CD14-positive monocyte (primary cell): ENCODE measurements around the gene SLC26A3. TPM values are rescaled to one million over a fixed set of nuclear protein-coding genes. Genes with fewer than 3 reads are reported as not detected.

Experiments used
- DNase-seq, 3 donors: peaks; one replicate each; pipeline ENCODE4 v3.0.0-alpha.2; 2011 to 2022
- H2AFZ ChIP-seq: 2 replicates; pipeline ENCODE4 v1.6.0; 2012; ENCODE audit warnings: mild to moderate bottlenecking, low read depth, low read length, inconsistent platforms; ENCODE audit not compliant: insufficient read depth, poor library complexity, severe bottlenecking
- H3K27ac ChIP-seq, 2 donors: 1 replicate in 1 of 2; 2 replicates in 1 of 2; pipeline ENCODE4 v1.5.1; 2012 to 2013; ENCODE audit warnings: low read length in 2 of 2, control low read depth in 1 of 2, inconsistent platforms in 1 of 2, low read depth in 1 of 2, mild to moderate bottlenecking in 1 of 2
- H3K27me3 ChIP-seq, 2 donors: one replicate each; pipeline versions ENCODE4 v1.6.0 to v1.6.1; 2011 to 2013; ENCODE audit warnings: low read length in 2 of 2; ENCODE audit not compliant: control insufficient read depth in 2 of 2, insufficient read depth in 2 of 2
- H3K36me3 ChIP-seq, 2 donors: replicated peaks in 1 of 2; 1 replicate in 1 of 2; 2 replicates in 1 of 2; pipeline versions ENCODE4 v1.5.1 to v1.6.1; 2012 to 2013; ENCODE audit warnings: low read length in 2 of 2, control low read depth in 1 of 2, inconsistent platforms in 1 of 2, mild to moderate bottlenecking in 1 of 2; ENCODE audit not compliant: insufficient read depth in 2 of 2, control insufficient read depth in 1 of 2
- H3K4me1 ChIP-seq, 2 donors: 1 replicate in 1 of 2; 2 replicates in 1 of 2; pipeline versions ENCODE4 v1.5.1 to v1.6.1; 2012 to 2013; ENCODE audit warnings: low read length in 2 of 2, control low read depth in 1 of 2, inconsistent platforms in 1 of 2, mild to moderate bottlenecking in 1 of 2, moderate library complexity in 1 of 2; ENCODE audit not compliant: insufficient read depth in 2 of 2, control insufficient read depth in 1 of 2
- H3K4me2 ChIP-seq: replicated peaks from 2 replicates; pipeline ENCODE3; 2012; ENCODE audit warnings: low read length, moderate library complexity, mild to moderate bottlenecking; ENCODE audit not compliant: poor library complexity, severe bottlenecking; ENCODE audit errors: extremely low read depth
- H3K4me3 ChIP-seq, 3 experiments: fragments of 200-600 bp in 1 of 3; sonication (generic) in 1 of 3; replicated peaks in 1 of 3; 1 replicate in 2 of 3; 2 replicates in 1 of 3; pipeline ENCODE4 v1.5.1; 2011 to 2013; ENCODE audit warnings: low read length in 3 of 3, mild to moderate bottlenecking in 3 of 3, control low read depth in 2 of 3, low read depth in 2 of 3, inconsistent platforms in 1 of 3, moderate library complexity in 1 of 3
- H3K79me2 ChIP-seq: 2 replicates; pipeline ENCODE4 v1.6.0; 2012; ENCODE audit warnings: mild to moderate bottlenecking, control low read depth, inconsistent platforms, low read length, moderate library complexity; ENCODE audit not compliant: insufficient read depth
- H3K9ac ChIP-seq: 2 replicates; pipeline ENCODE4 v1.6.0; 2017; ENCODE audit warnings: low read length, mild to moderate bottlenecking; ENCODE audit not compliant: insufficient read depth, poor library complexity, severe bottlenecking
- H3K9me3 ChIP-seq, 2 donors: replicated peaks in 1 of 2; 1 replicate in 1 of 2; 2 replicates in 1 of 2; pipeline versions ENCODE4 v1.5.1 to v1.6.1; 2012 to 2013; ENCODE audit warnings: low read length in 2 of 2, control low read depth in 1 of 2; ENCODE audit not compliant: control insufficient read depth in 1 of 2, insufficient read depth in 1 of 2
- H4K20me1 ChIP-seq: 2 replicates; pipeline ENCODE4 v1.6.0; 2012; ENCODE audit warnings: mild to moderate bottlenecking, low read length, control low read depth, moderate library complexity; ENCODE audit not compliant: insufficient read depth
- H3K27ac Mint-ChIP-seq, 7 donors: one replicate each; pipeline ENCODE4 v1.8.0; 2020; ENCODE audit warnings: mild to moderate bottlenecking in 7 of 7, mixed read lengths in 7 of 7, moderate library complexity in 6 of 7, inconsistent platforms in 2 of 7
- H3K27me3 Mint-ChIP-seq, 3 donors: one replicate each; pipeline ENCODE4 v1.8.0; 2021 to 2022; ENCODE audit warnings: low read depth in 3 of 3, mild to moderate bottlenecking in 3 of 3, mixed read lengths in 3 of 3, moderate library complexity in 3 of 3, inconsistent platforms in 1 of 3
- H3K36me3 Mint-ChIP-seq, 2 donors: one replicate each; pipeline ENCODE4 v1.8.0; 2020; ENCODE audit warnings: mixed read lengths in 2 of 2, inconsistent platforms in 1 of 2, mild to moderate bottlenecking in 1 of 2
- H3K4me1 Mint-ChIP-seq: one replicate; pipeline ENCODE4 v1.8.0; 2020; ENCODE audit warnings: mild to moderate bottlenecking, mixed read lengths
- H3K4me3 Mint-ChIP-seq, 2 donors: one replicate each; pipeline ENCODE4 v1.8.0; 2020; ENCODE audit warnings: mild to moderate bottlenecking in 2 of 2, mixed read lengths in 2 of 2, moderate library complexity in 1 of 2
- H3K9me3 Mint-ChIP-seq, 7 donors: one replicate each; pipeline ENCODE4 v1.8.0; 2020 to 2022; ENCODE audit warnings: mixed read lengths in 7 of 7, mild to moderate bottlenecking in 6 of 7, moderate library complexity in 6 of 7, inconsistent platforms in 2 of 7
- WGBS: methylation state at CpG from one replicate; pipeline ENCODE4 v1.1.5; 2013; ENCODE audit warnings: missing lambda C conversion rate; ENCODE audit not compliant: insufficient coverage; 5-methylcytosine and 5-hydroxymethylcytosine counted together
- intact Hi-C, 2 donors: fragments of 100-400 bp; cut with micrococcal nuclease; formaldehyde crosslinking; loops; one replicate each; pipeline versions ENCODE4 v1.15.0 to v1.15.1; 2023
- polyA plus RNA-seq, 3 donors: library from polyadenylated mRNA; depleted of rRNA in 1 of 3; unstranded in 2 of 3; stranded (reverse) in 1 of 3; fragments of 300-500 nt in 2 of 3; fragments of >200 nt in 1 of 3; fragmentation: Illumina TruSeq in 2 of 3; gene quantifications; 1 replicate in 2 of 3; 2 replicates in 1 of 3; pipeline ENCODE4 v1.2.3, GENCODE V29; 2012 to 2021
- TF ChIP-seq, protein P1 (sequence below): fragments of 200-600 bp; IDR thresholded peaks from one replicate; pipeline ENCODE4 v1.8.0; 2022; ENCODE audit warnings: antibody characterized with exemption, mild to moderate bottlenecking

SLC26A3 gene
- polyA plus RNA-seq, 3 donors, result not detected

- Mint-ChIP-seq H3K4me3 (no peak overlapping the region), H3K36me3 (no peaks in the 10 kb centered on the region), H3K9me3 (peaks cover 0 to 6% (median 0%) of the 10 kb centered on the region in 7 donors), H3K27ac (no peak overlapping the region), H3K27me3 (peaks cover 1 to 10% (median 4%) of the 10 kb centered on the region in 3 donors), H3K4me1 (no peaks in the 10 kb centered on the region)
- DNase-seq, result no peak
- Histone ChIP-seq H2AFZ (no peak overlapping the region), H3K4me2 (no peak overlapping the region), H3K79me2 (no peaks in the 10 kb centered on the region), H3K27me3 (no peaks in the 10 kb centered on the region), H3K27ac (no peak overlapping the region), H3K36me3 (no peaks in the 10 kb centered on the region), H3K4me3 (no peak overlapping the region), H3K4me1 (no peaks in the 10 kb centered on the region), H3K9ac (no peak overlapping the region), H3K9me3 (no peaks in the 10 kb centered on the region), H4K20me1 (no peaks in the 10 kb centered on the region)
- intact Hi-C loops, result no loop called here
- WGBS, result no CpG with 5 or more reads among the region's 1 CpG
- TF ChIP-seq, protein P1, sequence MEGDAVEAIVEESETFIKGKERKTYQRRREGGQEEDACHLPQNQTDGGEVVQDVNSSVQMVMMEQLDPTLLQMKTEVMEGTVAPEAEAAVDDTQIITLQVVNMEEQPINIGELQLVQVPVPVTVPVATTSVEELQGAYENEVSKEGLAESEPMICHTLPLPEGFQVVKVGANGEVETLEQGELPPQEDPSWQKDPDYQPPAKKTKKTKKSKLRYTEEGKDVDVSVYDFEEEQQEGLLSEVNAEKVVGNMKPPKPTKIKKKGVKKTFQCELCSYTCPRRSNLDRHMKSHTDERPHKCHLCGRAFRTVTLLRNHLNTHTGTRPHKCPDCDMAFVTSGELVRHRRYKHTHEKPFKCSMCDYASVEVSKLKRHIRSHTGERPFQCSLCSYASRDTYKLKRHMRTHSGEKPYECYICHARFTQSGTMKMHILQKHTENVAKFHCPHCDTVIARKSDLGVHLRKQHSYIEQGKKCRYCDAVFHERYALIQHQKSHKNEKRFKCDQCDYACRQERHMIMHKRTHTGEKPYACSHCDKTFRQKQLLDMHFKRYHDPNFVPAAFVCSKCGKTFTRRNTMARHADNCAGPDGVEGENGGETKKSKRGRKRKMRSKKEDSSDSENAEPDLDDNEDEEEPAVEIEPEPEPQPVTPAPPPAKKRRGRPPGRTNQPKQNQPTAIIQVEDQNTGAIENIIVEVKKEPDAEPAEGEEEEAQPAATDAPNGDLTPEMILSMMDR, result no peak
Measured at GRCh38 chr7:107788216-107788615, 14.8 kb downstream of the SLC26A3 start.

DNA sequence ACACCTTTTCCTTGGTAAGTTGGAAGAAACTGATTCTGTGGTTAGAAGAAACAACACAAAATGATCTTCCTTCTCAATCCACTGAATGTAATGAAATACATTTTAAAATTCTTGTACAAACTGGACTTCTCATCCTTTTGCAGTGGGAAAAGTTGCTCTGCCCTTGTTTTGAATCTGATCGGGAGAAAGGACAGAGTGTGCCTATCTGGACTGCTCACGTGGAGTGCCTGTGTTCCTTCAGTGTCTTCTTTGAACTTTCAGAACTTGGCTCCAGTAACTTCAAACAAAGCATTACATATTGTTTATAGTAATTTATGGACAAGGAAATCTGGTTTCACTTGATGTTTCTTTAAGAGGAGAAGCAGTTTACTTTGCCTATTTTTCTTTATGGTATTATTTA is 17.1 kb downstream of the SLC26A3 start:
- no peak overlapping the region for H3K4me3 Mint-ChIP-seq
- H3K4me3 ChIP-seq, result no peak overlapping the region
- H3K27ac Mint-ChIP-seq, result no peak overlapping the region
- intact Hi-C loops, result no loop called here
- H3K79me2 ChIP-seq, result no peaks in the 10 kb centered on the region
- no peak overlapping the region for H3K4me2 ChIP-seq
- H3K27me3 Mint-ChIP-seq, result peaks cover 1 to 4% (median 4%) of the 10 kb centered on the region in 3 donors
- H3K27ac ChIP-seq, result no peak overlapping the region
- DNase-seq, result no peak
- no peaks in the 10 kb centered on the region for H3K27me3 ChIP-seq
- no peaks in the 10 kb centered on the region for H3K9me3 ChIP-seq
- no peaks in the 10 kb centered on the region for H3K4me1 Mint-ChIP-seq
- TF ChIP-seq, protein P1, result no peak
- no peak overlapping the region for H2AFZ ChIP-seq
- H3K36me3 ChIP-seq, result no peaks in the 10 kb centered on the region
- no peaks in the 10 kb centered on the region for H3K4me1 ChIP-seq
- H3K36me3 Mint-ChIP-seq, result no peaks in the 10 kb centered on the region
- no peak overlapping the region for H3K9ac ChIP-seq
- H4K20me1 ChIP-seq, result no peaks in the 10 kb centered on the region
- no CpG with 5 or more reads among the region's 2 CpGs for WGBS
- peaks cover 0 to 4% (median 0%) of the 10 kb centered on the region in 7 donors for H3K9me3 Mint-ChIP-seq
